HuH-7.5 (cell line): ENCODE data around the gene PSORS1C1.

ENCODE experiments used
- DNase-seq: peaks from one replicate; pipeline ENCODE4 v3.0.0; 2011; ENCODE audit warnings: low spot score

PSORS1C1 gene

DNA sequence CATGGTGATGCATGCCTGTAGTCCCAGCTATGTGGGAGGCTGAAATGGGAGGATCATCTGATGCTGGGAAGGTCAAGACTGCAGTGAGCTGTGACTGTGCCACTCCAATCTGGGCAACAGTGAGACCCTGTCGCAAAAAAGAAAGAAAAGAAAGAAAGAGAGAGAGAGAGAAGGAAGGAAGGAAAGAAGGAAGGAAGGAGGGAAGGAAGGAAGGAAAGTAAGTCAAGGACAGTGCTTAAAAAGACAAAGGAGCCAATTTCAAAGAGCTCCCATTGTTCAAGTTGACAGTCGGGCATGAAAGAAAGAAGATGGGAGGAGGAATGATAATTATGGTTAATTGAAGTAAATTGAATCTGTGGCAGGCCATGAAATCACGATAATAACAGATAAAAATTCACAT lies 18.4 kb upstream of the PSORS1C1 start:
- DNase-seq = no peak

DNA sequence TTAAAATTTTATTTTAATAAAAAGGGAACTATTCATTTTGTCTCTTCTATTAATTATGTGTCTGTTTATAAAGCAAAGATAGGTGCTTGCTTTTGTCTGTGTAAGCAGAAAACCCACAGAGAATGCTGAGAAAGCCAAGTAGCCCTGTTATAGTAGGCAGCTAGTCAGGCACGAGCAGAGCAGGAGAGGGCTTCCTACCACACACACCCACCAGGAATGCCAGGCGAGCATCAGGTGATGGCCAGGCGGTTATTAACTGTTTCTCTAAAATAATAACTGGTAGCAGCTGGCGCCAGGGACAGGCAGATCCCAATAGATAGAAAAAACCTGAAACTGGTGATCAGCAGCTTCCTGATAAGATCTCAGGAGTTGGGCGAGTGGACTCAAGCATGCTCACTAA lies 17.9 kb upstream of the PSORS1C1 start:
- no peak for DNase-seq

DNA sequence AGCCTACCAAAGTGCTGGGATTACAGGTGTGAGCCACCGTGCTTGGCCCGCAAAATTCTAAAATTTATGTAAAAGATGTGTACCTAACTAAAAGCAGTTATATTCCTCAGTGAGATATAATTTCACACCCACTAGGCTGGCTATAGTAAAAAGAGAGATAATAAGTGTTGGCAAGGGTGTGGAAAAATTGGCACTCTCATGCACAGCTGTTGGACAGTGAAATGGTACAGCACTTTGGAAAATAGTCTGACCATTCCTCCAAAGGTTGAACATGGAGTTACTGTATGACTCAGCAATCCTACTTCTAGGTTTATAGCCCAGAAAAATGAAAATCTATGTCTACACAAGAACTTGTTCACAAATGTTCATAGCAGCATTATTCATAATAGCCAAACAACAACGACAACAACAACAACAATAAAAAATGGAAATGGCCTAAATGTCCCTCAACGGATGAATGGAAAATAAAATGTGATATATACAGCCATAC lies 16.1 kb upstream of the PSORS1C1 start:
- no peak for DNase-seq

DNA sequence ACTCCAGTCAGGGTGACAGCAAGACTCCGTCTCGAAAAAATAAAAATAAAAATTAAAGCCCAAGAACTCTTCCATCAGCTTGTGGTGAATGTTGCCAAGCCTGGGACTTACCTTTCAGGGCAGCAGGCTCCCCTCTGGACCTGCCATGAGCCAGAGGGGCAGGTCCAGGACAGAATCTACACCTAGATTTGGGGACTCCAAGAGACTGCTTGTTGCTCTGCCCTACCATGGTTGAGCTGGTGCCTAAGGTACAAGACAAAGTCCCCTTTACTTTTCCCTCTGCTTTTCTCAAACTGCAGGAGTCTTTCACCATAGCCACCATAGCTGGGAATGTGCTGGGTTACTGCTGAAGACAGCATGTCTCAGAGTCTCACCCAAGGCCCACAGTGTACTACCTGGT lies 11.5 kb upstream of the PSORS1C1 start:
- no peak for DNase-seq

DNA sequence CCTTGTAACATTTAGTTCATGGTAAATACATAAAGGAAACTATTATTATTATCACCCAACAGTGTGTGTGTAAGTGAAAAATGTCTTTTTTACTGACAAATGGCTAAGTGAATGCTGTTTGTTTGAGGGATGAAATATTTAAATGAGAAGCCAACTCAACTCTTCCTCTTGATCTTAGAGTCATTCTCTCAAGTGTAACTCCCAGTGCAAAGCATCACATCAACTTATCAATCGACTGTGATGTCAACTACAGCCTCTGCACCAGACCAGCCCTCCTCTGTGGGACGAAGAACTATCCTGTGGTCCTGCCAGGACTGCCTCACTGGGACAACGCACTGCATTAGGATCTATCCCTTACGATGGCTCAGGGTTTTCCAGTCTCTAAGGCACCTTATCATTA lies 7.5 kb upstream of the PSORS1C1 start:
- DNase-seq = no peak

DNA sequence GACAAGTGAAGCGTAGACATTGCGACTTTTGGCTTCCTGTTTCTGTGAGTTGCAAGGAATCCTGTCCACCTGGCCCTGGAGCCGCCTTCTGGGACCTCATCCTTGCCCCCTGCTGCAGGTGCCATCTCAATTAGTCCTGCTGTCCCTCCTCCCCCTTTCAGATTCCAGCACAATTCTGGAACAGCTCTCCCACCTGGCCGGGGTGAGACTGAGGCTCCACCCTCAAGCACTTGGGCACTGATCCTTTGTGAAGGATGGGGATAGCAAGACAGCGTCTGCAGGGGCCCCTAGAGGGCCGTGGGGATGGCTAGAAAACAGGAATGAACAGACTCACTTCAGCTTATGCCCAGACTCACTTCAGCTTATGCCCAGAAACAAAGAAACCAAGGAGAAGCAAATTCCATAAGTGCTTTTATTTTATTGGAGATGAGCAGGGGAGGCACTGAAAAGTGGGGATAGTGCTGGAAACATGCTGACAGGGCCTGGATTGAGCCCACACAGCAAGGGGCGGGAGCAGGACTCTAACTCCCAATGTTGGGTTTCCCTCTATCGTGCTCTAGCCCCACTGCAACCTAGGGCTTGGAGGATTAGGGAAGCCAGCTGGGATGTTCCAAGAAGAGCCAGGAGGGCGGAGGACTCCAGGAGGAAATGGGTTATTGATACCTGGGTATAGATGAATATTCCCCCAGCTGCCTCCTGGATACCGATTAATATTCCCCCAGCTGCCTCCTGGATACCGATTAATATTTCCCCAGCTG lies 3.6 kb upstream of the PSORS1C1 start:
- no peak for DNase-seq

DNA sequence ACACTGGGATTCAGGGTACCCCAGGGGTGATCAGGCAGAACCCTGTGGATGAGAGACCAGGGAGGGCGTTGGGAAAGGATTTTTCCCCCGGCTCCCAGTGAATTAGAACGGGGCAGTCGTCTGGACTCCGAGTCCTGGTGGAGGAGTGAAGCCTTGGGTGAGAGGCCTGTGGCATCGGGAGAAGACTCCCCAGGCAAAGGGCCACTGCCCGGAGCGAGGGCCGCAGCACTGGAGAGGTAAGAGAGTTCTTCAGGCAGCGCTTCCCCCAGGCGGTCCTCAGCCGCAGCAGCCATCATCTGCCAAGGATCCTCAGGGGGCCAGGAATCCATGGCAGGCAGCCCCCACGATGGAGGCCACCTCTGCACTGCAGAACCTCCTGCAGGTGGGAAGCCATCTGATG lies 2.9 kb upstream of the PSORS1C1 start:
- no peak for DNase-seq

DNA sequence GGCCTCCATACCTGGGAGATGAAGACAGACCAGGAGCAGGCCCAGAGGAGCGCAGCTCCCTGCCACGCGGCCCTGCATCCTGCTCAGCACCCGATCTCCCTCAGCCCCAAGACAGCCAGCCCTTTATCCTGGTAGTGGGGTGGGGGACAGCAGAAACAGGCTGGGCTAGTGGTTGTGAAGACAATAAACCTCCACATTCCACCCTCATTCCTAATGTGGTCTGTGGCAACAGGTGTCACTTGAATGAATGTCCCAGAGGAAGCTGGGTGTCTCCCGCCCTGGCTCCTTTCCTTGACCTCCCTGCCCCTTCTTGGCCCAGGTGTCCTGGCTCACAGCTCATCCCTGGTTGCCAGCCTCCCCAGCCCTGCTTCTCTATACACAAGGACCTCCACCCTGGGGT lies 2.1 kb upstream of the PSORS1C1 start, which contains the start of gene C6orf15:
TSS of gene C6orf15 (minus strand) at position 98 of the 400 bp plus-strand sequence. CDS start at position 78, 20 bp downstream.
- no peak for DNase-seq

DNA sequence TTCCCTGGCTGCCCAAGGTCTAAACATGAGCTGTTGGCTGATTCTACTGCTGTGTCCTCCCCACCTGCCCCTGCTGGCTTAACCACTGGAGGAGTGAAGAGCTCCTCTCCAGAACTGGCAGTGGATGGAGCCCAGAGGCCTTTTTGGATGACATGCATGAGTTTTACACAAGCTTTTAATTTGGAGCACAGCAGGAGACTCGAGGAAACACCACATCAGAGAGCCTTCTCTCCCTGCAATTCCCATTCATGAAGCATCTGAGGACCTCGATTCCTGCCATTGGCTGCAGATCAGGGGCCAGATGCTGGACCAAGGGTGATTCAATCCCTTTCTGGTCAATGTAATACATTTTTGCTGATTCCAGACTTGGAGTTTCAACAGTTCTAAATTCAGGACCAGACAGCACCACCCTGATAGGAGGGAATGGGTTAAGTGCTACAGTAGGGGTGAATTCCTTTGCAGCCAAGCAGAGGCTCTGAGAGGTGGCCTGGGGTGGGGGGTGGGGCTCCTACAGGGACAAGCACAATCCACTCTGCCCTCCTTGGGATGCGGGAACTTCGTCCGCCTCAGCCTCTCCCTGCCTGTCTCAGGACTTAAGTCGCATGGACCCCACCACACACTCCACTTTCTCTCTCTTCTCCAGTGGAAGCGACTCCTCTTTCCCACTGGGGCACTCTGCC lies 599 bp upstream of the PSORS1C1 start:
- DNase-seq = no peak

DNA sequence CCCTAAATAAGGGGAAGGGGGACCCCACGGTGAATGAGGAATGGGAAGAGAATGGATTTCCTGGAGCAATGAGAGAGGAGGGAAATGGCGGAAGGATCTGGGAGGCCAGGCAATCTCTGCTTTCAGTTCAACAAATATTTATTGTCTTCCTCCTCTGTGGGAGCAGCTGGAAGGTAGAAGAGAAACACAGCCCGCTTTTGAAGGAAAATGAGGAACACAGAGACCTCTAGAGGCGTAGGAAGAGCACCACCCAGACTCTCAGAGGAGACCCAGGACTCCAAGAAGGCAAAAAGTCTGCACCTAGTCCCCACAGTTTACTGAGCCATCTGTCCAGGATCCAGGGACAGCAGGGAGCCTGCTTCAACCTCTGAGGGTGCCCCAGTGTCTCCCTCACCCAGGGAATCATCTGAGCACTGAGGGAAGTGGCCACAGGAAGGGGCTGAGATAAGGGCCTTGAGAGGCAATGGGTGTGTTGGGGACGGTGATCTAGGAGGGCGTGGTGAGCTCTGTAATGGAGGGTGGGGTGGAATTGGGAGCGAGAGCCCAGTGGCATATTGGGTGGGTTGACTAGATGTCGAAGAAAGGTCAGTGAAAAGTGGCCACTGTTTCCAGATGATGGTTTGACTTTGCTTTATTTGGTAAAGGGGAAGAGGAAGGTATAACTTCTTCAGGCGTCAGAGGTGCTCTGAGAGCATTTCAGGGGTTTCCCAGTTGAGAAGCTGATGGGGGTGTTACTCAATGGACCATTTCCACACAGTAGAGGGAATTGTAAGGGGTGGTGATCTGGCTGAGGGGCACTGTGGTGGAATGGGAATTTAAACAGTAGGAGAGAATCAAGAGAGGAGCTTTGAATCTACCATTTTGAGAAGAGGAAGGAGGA lies 610 bp downstream of the PSORS1C1 start:
- no peak for DNase-seq

DNA sequence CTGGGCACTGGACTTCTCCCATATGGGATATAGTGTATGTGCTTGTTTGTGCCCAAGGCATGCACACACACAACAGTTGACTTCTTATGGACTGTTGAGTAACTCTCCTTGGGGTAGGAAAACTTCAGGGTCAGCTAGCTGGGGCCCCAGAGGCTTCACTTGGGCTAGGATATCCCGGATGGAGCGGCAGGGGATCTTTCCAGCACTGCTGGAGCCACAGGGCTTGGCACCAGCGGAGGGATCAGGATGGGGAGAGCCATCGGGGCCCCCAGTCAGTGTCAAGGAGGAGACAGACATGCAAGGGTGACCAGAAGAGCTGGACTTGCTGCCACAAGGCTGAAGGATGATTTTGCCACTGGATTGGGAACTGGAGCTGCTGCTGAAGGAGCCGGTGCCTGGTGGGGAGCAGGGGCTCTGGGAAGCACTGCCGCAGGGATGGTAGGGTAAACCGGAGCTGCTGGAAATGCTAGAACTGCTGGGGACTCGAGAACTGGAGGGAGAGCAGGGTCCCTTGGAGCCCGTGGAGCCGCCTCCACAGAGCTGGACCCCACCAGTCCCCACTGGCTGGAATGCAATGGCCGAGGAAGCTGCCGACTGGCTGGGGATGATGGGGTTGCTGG lies 1.5 kb downstream of the PSORS1C1 start:
- no peak for DNase-seq

DNA sequence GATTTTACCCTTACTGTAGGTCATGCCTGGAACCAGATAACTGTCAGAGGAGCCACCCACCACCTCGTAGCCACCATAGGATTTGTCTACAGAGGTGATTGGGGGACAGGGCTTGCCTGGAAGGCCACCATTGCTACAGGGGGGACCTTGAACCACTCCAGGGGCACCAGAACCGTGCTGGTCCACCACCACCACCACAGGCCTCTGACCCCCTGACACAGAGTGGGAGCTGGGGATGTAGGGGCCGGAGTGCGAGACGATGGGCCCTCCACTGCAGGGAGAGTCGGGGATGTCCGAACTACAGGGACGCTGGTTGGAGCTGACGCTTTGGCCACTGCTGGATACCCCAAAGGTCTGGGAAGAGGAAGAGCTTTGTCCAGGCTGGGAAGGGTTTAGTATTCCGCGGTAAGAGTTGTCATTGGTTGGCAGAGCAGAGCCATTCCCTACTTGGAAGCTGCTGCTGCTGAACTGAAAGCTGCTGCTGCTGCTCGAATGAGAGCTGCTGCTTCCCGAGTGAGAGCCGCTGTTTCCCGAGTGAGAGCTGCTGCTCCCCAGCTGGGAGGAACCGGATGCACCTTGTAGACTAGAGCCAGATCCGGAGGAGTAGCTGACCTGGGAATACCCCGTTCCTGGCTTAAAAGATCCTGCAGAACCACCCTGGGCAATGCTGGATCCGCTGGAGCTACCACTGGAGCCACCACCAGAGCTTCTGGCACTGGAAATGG lies 2.2 kb downstream of the PSORS1C1 start:
- no peak for DNase-seq

DNA sequence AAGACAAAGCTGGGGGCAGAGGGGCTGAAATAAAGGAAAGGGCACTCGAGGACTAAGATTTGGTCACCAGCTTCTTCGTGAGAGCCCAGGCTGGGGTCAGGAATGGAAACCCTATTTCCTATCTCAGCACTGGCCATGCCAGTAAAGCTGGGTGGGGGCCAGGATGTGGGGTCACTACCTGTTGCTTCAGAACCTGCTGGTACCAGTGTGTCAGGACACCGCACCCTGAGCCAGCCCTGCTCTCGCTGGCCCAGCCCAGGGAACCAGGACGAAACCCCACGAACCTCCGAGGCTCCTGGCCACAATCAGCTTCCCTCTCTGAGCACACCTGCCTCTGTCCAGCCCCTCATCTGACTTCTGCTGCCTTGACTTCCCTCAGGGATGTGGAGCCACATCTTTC lies 3.6 kb downstream of the PSORS1C1 start:
- no peak for DNase-seq

DNA sequence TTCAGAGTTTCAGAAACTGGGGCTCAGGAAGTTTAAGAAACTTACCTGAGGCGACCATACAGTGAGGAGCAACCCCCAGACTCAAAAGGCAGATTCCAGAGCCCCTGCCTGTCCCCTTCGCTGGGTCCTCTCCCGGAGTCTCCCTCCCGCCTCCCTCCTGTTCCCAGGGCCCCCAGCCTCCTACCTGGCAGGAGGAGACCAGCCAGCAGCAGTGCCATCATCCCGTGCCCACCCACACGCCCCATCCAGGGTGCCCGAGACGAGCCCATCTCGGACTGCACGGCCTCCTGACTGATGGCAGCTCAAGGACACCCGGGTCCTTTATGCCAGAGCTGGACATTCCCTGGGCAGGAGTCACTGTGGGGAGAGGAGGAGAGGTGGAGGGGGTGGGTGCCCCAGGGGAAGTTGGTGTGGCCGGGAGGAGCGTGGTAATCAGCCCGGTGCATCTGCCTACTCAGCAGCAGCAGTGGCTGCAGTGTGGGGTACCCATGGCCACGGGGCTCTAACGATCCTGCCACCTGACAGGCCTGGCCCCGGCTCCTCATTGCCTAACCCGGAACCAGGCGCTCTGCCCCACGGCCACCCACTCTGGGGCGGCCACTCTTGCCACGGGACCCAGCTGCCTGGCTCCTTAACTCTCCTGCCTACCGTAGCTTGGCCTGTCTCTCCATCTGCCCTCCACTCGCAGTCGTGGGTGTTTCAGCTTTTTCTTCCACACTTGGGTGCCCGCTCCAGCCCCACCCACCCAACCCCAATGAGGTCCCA lies 5.7 kb downstream of the PSORS1C1 start, which contains the start of gene CDSN:
TSS of gene CDSN (minus strand) at position 296 of the 765 bp plus-strand sequence. CDS start at position 269, 27 bp downstream.
- no peak for DNase-seq

DNA sequence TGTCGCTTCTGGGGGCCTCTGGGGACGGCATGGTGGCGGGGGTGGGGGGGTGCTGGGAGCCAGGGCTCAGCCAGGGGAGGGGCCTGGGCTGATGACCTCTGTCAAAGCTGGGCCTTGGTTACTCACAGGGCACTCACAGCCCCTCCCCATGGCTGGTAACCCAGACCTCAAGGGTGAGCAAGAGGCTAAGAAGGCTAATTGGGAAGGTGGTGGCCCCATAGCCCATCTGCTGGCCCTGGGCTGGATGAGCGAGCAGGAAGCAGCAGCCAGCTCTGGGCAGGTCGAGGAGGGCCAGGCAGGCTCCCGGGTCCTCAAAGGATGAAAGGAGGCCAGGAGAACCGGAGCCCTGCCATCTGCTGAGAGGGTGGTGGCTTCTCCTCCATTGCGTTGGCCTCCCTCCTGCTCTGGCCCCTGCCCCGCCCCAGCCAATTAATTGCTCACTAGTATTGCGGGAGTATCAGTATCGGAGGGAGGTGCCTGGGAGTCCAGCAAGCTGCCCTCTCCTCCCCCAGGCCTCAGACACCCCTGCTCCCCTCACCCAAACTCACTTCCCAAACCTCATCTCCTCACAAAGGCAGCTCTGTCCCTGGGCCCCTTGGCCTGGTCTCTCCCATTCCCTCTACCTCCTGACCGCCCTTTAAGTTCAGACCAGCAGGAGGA lies 6.7 kb downstream of the PSORS1C1 start:
- no peak for DNase-seq

DNA sequence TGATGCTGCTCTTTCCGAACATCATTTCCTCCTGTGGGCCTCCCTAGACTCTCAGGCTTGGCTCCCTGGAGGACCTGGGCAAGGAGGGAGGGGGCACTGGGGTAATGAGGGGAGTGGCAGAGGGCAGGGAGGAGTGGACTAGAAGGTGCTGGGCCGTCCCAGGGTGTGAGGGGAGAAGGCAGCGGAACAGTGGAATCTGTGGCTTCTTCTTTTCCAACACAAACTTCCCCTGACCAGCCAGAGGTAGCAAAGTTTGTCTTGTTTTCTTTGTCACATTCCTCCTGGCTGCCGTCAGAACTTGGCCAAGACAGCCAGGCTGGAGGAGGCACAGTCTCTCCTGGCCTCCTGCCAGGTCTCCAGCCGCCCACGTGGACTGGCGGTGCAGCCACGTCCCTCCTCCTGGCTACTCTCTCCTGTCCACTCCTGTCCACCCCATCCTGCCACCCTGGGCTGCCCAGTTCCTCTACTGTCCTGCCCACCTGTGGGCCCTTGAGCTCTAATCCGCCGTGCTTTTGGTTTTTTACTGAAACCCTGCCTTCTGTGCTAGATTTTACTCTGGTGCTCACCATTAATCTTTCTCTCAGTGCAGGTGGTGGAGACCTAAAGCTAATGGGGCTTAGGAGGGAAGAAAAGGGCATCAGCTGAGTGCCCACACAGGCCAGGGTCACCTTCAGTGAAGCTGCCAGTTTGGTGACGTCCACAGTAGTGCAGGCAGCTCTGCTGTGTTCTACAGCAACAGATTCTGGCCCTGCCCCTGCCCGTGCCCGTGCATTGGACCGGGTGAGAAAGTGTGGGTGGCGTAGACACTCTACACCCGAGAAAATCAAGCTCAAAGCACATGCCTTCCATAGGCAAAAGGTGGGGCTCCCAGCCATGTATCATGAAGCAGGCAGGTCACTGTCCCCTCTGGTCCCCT lies 8.4 kb downstream of the PSORS1C1 start:
- DNase-seq = no peak

DNA sequence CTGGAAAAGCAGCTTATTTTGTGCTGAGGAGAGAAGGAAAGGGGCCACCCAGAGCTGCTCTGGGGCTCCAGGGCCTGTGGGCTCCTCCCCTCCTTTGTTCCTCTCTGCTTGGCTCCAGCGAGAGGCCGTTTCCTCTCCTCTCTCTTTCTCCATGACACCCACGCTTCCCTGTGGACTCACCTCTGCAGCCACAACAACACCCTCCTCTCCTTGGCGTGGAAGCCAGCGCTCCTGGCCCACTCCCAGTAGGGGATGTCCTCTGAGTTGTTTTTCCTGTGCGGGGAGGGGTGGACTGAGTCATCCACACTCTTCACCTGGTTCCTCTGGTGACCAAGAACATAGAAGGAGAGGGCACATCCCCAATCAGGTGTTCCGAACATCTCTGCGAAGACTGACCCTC lies 10.6 kb downstream of the PSORS1C1 start:
- no peak for DNase-seq

DNA sequence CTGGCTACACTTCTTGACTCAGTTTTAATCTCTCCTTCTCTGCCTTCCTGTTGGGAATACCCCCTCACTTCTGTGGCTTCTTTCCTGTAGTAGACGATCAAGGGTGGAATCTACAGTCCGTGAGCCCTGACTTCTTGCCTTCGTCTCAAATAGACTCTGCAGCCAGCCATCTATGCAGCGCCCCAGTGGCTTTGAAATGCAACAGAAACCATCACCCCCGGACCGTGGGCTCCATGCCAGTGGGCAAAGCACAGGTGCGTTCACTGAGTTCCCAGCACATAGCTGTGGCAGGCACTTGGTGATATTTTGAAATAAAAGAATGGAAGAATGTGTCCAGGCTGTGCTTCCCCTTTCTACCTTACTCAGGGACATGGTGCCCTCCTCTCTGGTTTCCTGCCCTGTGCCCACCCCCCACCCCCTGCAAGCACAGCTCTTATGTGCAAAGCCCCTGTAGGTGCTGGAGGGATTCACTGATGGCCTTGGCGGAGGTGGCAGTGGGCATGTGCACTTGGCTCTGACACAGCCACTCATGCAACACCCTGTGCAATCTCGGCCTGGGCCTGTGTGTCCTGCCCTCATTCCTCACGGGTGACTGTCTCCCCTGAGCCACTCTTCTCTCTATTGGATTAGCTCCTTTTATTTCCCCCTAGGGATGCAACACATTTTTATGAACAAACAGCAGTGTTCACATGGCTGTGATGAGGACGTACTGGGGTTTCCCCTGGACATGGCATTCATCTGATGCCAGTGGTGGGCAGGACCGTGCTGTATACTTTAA lies 11.2 kb downstream of the PSORS1C1 start:
- DNase-seq = no peak
